ENCODE measurements around the gene TUBGCP6.
A peak's percentile ranks its signal among the peaks of the same experiment; 100 is the strongest.
"Not testable (repeated sequence)": the region's sequence is repeated elsewhere in the genome, so short reads cannot be mapped to it uniquely, and the experiment has no call there.

TUBGCP6 gene

GRCh38 chr22:50170453-50171318, 74.1 kb downstream of the TUBGCP6 start, which contains the start of gene PANX2:
TSS of gene PANX2 (plus strand) at chr22:50170731. CDS start at chr22:50170731, 0 bp downstream.
- DNase-seq (ENCODE audit: low read depth in 3 of 3, low spot score in 1 of 3), result no peak

GRCh38 chr22:50169774-50170341, 75.0 kb downstream of the TUBGCP6 start:
- peak in 1 of 3 donors; percentile 56 for DNase-seq (ENCODE audit: low read depth in 3 of 3, low spot score in 1 of 3)

- DNase-seq (ENCODE audit: low read depth in 3 of 3, low spot score in 1 of 3), result no peak
Measured at GRCh38 chr22:50169181-50169759, 75.6 kb downstream of the TUBGCP6 start.

DNA sequence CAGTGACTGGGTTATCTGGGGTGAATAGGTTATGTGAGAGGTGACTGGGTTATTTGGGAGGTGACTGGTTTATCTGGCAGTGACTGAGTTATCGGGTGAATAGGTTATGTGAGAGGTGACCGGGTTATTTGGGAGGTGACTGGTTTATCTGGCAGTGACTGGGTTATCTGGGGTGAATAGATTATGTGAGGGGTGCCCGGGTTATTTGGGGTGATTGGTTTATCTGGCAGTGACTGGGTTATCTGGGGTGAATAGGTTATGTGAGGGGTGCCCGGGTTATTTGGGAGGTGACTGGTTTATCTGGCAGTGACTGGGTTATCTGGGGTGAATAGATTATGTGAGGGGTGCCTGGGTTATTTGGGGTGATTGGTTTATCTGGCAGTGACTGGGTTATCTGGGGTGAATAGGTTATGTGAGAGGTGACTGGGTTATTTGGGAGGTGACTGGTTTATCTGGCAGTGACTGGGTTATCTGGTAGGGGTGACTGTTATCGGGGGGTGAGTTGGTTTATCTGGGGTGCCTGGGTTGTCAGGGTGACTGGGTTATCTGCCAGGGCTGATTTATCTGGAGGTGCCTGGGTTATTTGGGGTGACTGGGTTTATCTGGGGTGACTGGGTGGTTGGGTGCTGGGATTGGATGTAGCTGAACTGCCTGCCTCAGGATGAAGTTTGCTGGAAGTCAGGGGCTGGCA, 76.2 kb downstream of the TUBGCP6 start:
- not testable (repeated sequence) for DNase-seq (ENCODE audit: low read depth in 3 of 3, low spot score in 1 of 3)

- no peak for DNase-seq (ENCODE audit: low read depth in 3 of 3, low spot score in 1 of 3)
Measured at GRCh38 chr22:50167689-50168489, 76.9 kb downstream of the TUBGCP6 start.
